ENCODE measurements around the gene CPNE4.

- TF ChIP-seq POLR2A (IDR thresholded peaks at IDR 0.05): no peak
- TF ChIP-seq, protein P1, sequence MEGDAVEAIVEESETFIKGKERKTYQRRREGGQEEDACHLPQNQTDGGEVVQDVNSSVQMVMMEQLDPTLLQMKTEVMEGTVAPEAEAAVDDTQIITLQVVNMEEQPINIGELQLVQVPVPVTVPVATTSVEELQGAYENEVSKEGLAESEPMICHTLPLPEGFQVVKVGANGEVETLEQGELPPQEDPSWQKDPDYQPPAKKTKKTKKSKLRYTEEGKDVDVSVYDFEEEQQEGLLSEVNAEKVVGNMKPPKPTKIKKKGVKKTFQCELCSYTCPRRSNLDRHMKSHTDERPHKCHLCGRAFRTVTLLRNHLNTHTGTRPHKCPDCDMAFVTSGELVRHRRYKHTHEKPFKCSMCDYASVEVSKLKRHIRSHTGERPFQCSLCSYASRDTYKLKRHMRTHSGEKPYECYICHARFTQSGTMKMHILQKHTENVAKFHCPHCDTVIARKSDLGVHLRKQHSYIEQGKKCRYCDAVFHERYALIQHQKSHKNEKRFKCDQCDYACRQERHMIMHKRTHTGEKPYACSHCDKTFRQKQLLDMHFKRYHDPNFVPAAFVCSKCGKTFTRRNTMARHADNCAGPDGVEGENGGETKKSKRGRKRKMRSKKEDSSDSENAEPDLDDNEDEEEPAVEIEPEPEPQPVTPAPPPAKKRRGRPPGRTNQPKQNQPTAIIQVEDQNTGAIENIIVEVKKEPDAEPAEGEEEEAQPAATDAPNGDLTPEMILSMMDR (IDR thresholded peaks at IDR 0.05): no peak
- no peak for TF ChIP-seq POLR2AphosphoS5 (IDR thresholded peaks at IDR 0.05; ENCODE audit: insufficient read depth in 1 of 2, low read depth in 1 of 2)
These were observed 516.1 kb downstream of the CPNE4 start for GRCh38 chr3:131518680-131519079.

Data from vagina (tissue), 2 donors.